SHP77 treated with DMSO at 0.1 percent for 48 hours (cell line): ENCODE measurements around the gene SRPRA.
"Not testable (repeated sequence)": the region's sequence is repeated elsewhere in the genome, so short reads cannot be mapped to it uniquely, and the experiment has no call there.

ENCODE experiments used
- DNase-seq: peaks from one replicate; lab custom pipeline; 2025; lab: John Stamatoyannopoulos, UW

The SRPRA gene

DNA sequence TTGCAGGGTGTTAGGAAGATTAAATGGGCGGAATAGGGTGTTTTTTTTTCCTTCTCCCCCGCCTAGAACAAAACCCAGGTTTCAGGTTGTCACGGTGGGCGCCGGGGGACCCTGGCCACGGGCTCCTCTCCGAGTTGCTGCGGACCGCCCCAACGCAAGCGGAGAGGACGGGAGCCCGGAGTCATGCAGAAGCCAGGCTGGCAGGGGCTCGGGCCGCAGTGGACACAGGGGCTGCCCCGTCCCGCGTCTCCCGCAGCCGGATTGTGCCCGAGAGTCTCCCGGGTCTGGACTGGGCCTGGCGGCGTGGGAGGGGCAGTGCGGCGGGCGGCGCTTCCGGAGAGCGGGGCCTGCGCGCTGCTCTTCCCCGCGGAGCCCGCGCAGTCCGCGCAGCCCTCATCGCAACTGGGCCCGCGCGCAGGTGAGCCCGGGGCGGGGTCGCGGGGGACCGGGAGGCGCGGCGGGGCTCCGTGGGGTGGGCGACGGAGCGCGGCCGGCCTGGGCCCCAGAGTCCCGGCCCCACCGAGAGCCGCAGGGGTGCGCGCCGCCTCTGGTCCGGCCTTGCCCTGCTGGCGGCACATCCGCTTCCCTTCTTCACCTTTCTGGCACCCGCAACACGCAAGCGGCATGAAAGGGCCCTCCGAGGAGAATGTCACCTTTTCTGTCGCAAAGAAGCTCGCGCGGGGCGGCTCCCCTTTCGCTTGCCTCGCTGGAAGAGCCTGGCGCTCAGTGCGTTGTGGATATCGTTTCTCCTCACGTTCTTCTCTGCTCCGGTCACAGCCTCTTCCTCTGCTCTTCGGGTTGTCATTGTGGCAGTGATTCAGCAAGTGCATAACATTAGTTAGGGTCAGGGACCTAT lies 14.3 kb upstream of the SRPRA start, which contains the start of gene TIRAP:
TIRAP (plus strand) TSS at position 358 of the 856 bp plus-strand sequence. CDS start 7,802 bp downstream, outside the sequence.
- DNase-seq = peak; percentile 12

DNA sequence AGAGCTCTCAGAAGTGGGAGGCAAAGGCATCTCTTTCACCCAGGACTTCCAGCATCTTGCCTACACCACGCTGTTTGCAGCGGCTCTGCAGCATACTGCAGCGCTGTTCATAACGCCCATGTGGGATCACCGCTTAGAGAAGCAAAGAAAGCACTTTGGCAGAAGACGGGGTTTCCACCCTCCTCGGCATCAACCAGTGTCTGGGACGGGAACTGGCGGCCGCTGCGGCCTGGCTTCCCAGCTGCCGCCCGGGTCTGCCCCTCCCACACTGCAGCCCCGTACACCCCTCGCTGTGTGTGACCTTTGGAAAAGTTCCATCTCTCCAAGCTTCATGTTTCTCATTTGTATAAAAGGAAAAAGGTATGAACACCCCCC lies 13.7 kb upstream of the SRPRA start:
- peak; percentile 10 for DNase-seq

- no peak for DNase-seq
Measured at GRCh38 chr11:126281666-126282175, 13.0 kb upstream of the SRPRA start.

- no peak for DNase-seq
Measured at GRCh38 chr11:126281245-126281644, 12.6 kb upstream of the SRPRA start.

GRCh38 chr11:126280595-126280994 lies 11.9 kb upstream of the SRPRA start:
- no peak for DNase-seq

DNA sequence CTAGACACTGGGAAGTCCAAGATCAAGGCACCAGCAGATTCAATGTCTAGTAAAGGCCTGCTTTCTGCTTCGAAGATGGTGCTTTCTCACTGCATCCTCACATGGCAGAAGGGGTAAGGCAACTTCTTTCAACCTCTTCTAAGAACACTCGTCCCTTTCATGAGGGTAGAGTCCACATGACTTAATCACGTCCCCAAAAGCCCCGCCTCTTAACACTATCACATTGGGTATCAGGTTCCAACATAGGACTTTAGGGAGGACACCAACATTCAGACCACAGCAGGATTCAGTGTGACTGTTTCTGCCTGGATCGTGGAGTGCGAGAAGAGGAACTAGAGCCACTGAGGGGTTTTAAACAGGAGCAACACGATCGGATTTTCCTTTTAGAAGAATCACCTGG lies 10.5 kb upstream of the SRPRA start:
- DNase-seq = no peak

GRCh38 chr11:126277780-126278179 lies 9.1 kb upstream of the SRPRA start:
- no peak for DNase-seq

GRCh38 chr11:126277322-126277721 lies 8.6 kb upstream of the SRPRA start:
- DNase-seq = no peak

- DNase-seq = no peak
Measured at GRCh38 chr11:126268361-126268707, 361 bp downstream of the SRPRA start.

DNA sequence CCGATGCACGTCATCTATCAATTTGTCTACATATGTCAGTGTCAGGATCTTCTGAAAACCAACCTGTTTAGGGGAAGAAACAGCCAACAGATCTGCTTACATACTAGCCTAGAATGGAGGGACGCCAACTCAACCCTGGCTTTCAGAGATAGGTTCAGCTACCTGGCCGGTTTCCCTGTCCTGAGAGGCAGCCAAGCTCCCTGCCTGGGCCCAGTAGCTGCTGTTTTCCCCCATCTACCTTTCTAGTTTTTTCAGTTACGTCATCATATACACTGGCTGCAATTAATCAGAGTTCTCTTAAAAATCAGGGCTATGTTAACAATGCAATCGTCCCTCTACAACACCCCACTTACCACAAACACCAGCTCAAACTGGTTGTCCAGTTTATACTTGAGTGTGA lies 1.0 kb downstream of the SRPRA start:
- DNase-seq = no peak

GRCh38 chr11:126265811-126266210 lies 2.9 kb downstream of the SRPRA start:
- no peak for DNase-seq

- DNase-seq = no peak
Measured at GRCh38 chr11:126263489-126263888, 5.2 kb downstream of the SRPRA start.

- no peak for DNase-seq
Measured at GRCh38 chr11:126262216-126262615, 6.5 kb downstream of the SRPRA start.

DNA sequence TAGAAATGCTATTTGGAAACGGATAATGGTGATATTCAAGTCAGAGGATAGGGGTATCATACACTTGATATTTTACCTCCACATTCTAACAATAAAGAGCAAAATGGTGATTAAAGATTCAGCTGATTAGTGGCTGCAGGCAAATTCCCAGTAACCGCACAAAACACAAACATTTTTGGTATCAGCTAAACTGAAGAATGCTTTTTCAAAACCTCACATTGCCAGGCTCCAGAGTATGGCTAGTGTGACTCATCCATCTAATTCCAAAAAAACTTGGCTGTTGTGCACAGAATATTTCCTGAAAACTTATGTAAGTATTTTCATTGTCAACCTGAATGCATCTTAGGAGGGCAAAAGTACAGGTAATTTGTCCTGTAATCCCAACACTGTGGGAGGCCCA lies 10.9 kb downstream of the SRPRA start:
- DNase-seq = no peak

DNA sequence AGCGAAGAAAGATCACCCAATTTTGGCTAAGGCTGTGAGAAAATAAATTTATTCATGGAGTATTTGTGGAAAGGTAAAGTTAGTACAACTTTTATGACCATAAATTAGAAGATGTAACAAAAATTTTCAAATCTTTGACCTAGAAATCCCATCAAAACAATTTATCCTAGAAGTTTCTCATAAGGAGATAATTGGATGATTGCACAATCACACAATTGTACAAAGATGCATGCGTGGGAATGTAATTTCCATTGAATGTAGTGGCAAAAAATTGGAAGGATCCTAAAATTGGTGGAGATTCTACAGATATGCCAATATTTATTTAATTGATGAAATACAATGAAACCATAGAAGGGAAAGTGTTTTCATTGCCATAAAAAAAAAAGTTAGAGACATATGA lies 11.6 kb downstream of the SRPRA start:
- no peak for DNase-seq

GRCh38 chr11:126256216-126256615 lies 12.5 kb downstream of the SRPRA start:
- DNase-seq = no peak

DNA sequence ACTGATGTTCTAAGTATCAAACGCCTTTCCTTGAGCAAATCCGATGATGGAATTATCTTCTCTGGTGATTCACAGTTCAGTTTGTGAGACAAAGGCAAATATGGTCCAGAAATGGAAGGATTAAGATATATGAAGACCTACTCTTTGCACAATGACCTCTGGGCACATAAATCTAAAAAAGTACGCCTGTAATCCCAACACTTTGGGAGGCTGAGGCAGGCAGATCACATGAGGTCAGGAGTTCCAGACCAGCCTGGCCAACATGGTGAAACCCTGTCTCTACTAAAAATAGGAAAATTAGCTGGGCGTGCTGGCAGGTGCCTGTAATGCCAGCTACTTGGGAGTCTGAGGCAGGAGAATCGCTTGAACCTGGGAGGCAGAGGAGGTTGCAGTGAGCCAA lies 13.2 kb downstream of the SRPRA start:
- DNase-seq = not testable (repeated sequence)

DNA sequence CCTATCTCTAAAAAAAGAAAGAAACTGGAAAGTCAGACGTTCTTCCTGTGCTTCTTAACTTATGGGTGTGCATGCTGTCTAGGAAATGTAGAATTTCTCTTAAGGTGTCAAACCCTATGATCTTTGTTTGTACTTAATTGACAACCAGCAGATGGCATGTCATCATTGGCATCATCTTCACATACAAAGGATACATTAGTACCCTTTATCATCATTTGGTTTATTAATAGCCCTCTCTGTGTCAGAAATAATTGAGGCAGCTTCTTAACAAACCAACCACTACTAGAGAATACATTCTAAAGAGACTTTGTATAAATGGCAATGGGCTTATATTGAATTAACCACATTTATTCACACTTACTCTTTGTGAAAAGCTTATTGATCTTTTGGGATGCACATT lies 13.9 kb downstream of the SRPRA start:
- DNase-seq = no peak

DNA sequence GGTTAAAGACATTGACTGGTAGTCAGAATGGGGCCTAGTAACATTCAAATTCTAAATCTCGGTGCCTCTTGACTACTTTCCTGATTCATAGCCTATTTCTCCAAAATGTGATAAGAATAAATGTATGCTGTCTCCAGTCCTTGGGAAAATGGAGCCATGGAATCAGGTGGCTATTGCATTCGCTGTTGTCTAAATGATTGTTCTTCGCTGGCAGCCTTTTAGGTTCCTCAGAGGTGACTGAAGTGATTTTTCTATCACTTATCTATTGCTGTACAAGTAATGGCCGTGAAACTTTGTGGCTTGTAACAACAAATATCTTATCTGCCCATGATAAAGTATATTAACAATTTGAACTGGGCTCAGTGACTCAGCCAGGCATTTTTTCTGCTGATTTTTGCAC lies 15.4 kb downstream of the SRPRA start:
- no peak for DNase-seq

DNA sequence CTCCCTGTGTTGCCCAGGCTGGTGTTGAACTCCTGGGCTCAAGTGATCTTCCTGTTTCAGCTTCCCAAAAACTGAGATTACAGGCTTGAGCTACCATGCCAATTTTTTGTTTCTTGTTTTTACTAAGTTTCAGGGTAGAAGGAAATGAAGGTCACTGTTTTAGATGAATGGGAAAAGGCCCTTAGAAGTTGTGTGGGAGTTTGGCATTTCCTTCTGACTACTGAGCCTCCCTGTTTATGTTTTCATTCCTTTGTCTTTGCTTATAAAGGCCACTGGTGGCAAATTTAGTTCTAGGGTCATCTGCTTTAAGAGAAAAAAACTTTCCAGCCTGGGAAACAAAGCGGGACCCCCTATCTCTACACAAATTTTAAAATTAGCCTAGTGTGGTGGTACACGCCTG lies 22.1 kb downstream of the SRPRA start:
- no peak for DNase-seq

DNA sequence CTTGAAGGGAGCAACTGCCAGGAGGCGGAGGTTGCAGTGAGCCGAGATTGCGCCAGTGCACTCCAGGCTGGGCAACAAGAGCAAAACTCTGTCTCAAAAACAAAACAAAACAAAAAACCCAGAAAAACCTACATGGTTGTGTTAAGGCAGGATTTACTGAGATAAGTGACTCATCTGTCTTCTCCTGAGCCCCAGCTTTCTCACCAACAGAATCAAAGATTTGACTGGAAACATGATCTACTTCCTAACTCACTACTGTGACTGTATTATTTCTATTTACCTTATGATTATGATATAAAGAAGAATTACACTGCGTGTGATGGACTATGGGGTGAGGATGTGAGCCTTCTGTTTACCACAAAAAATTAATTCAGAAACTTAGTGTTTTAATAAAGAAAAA lies 35.3 kb downstream of the SRPRA start:
- DNase-seq = no peak

DNA sequence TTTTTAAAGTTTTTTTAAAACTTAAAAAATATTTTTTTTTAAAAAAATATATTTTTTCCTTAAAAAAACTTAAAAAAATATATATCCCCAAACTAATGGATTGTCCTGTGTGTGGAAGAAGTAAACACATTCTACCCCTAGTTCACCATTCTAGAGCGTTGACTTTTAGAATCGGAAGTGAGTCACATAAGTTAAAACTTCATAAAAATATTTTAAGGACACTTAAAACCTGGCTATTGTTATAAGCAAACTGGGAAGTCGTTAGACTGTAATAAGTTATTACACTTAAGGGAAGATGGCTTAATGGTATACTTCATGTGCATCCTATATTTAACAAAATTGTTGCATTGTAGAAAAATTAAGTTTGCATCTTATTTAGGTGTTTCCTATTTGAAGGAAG lies 36.0 kb downstream of the SRPRA start:
- DNase-seq = no peak

- DNase-seq = no peak
Measured at GRCh38 chr11:126231725-126232459, 36.8 kb downstream of the SRPRA start.
